ENCODE measurements around the gene PXYLP1.

GRCh38 chr3:141183606-141184005 lies 48.0 kb upstream of the PXYLP1 start:
- no peak for TF ChIP-seq POLR2A (IDR thresholded peaks at IDR 0.05; ENCODE audit: extremely low read depth, insufficient read length)
- TF ChIP-seq, protein P1, sequence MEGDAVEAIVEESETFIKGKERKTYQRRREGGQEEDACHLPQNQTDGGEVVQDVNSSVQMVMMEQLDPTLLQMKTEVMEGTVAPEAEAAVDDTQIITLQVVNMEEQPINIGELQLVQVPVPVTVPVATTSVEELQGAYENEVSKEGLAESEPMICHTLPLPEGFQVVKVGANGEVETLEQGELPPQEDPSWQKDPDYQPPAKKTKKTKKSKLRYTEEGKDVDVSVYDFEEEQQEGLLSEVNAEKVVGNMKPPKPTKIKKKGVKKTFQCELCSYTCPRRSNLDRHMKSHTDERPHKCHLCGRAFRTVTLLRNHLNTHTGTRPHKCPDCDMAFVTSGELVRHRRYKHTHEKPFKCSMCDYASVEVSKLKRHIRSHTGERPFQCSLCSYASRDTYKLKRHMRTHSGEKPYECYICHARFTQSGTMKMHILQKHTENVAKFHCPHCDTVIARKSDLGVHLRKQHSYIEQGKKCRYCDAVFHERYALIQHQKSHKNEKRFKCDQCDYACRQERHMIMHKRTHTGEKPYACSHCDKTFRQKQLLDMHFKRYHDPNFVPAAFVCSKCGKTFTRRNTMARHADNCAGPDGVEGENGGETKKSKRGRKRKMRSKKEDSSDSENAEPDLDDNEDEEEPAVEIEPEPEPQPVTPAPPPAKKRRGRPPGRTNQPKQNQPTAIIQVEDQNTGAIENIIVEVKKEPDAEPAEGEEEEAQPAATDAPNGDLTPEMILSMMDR (IDR thresholded peaks at IDR 0.05; ENCODE audit: low read depth, low read length): no peak

Data from NB4 (cell line).